GM23338 (cell line): Measurements from ENCODE around the gene VAX1. TPM values are rescaled to one million over a fixed set of nuclear protein-coding genes. Genes with fewer than 3 reads are reported as not detected.

Source experiments
- ATAC-seq: fragments of 200-7000 bp; cut with Tn5 transposase; 3 replicates; pipeline ENCODE4 v1.9.1; 2020
- DNase-seq: peaks from one replicate; pipeline ENCODE4 v3.0.0-alpha.2; 2015; ENCODE audit warnings: low spot score
- H2AFZ ChIP-seq: fragments of 200-600 bp; sonication (generic); 2 replicates; pipeline ENCODE4 v1.8.0; 2016; ENCODE audit warnings: antibody characterized with exemption, mild to moderate bottlenecking, moderate library complexity
- H3F3A ChIP-seq: fragments of 200-600 bp; sonication (generic); replicated peaks from 2 replicates; pipeline ENCODE4 v1.8.0; 2017; ENCODE audit warnings: antibody characterized with exemption, mixed run types, low read depth
- H3K27ac ChIP-seq: fragments of 200-600 bp; sonication (generic); 2 replicates; pipeline ENCODE4 v1.6.1; 2016; ENCODE audit warnings: low read depth
- H3K27me3 ChIP-seq: fragments of 200-600 bp; sonication (generic); 2 replicates; pipeline ENCODE4 v1.8.0; 2016; ENCODE audit warnings: mild to moderate bottlenecking, mixed run types, moderate library complexity; ENCODE audit not compliant: insufficient read depth
- H3K36me3 ChIP-seq: fragments of 200-600 bp; sonication (generic); 2 replicates; pipeline ENCODE4 v1.8.0; 2016; ENCODE audit warnings: mild to moderate bottlenecking; ENCODE audit not compliant: insufficient read depth
- H3K4me1 ChIP-seq: fragments of 200-600 bp; sonication (generic); 2 replicates; pipeline ENCODE4 v1.8.0; 2016; ENCODE audit warnings: mild to moderate bottlenecking, moderate library complexity; ENCODE audit not compliant: insufficient read depth
- H3K4me2 ChIP-seq: fragments of 200-600 bp; sonication (generic); 2 replicates; pipeline ENCODE4 v1.7.1; 2017; ENCODE audit warnings: mixed run types
- H3K4me3 ChIP-seq: fragments of 200-600 bp; sonication (generic); 2 replicates; pipeline ENCODE4 v1.6.1; 2016; ENCODE audit warnings: mixed run types
- H3K79me2 ChIP-seq: fragments of 200-600 bp; sonication (generic); replicated peaks from 2 replicates; pipeline ENCODE4 v1.8.0; 2017; ENCODE audit warnings: mild to moderate bottlenecking; ENCODE audit not compliant: insufficient read depth
- H3K9me2 ChIP-seq: fragments of 200-600 bp; sonication (generic); 2 replicates; pipeline ENCODE4 v1.8.0; 2017; ENCODE audit not compliant: insufficient read depth
- H4K20me1 ChIP-seq: fragments of 200-600 bp; sonication (generic); replicated peaks from 2 replicates; pipeline ENCODE4 v1.8.0; 2017; ENCODE audit warnings: mild to moderate bottlenecking; ENCODE audit not compliant: insufficient read depth
- H3K27ac Mint-ChIP-seq: 2 replicates; pipeline ENCODE4 v1.8.0; 2020; ENCODE audit warnings: inconsistent platforms, mild to moderate bottlenecking, moderate library complexity, mixed read lengths
- H3K27me3 Mint-ChIP-seq: 3 replicates; pipeline ENCODE4 v1.8.0; 2022; ENCODE audit warnings: low read depth, mild to moderate bottlenecking, moderate library complexity, mixed read lengths, inconsistent platforms; ENCODE audit not compliant: insufficient read depth, poor library complexity
- H3K36me3 Mint-ChIP-seq: 3 replicates; pipeline ENCODE4 v1.8.0; 2021; ENCODE audit warnings: low read depth, mild to moderate bottlenecking, inconsistent platforms, moderate library complexity, mixed read lengths
- H3K4me1 Mint-ChIP-seq: 3 replicates; pipeline ENCODE4 v1.8.0; 2020; ENCODE audit warnings: mild to moderate bottlenecking, inconsistent platforms, mixed read lengths
- H3K4me3 Mint-ChIP-seq: 3 replicates; pipeline ENCODE4 v1.8.0; 2021; ENCODE audit warnings: moderate library complexity, mild to moderate bottlenecking, inconsistent platforms, mixed read lengths
- H3K9me3 Mint-ChIP-seq: 3 replicates; pipeline ENCODE4 v1.8.0; 2020; ENCODE audit warnings: moderate library complexity, mild to moderate bottlenecking, inconsistent platforms, mixed read lengths
- CREB1 ChIP-seq: fragments of 250-450 bp; sonication (Bioruptor Pico); IDR thresholded peaks from 2 replicates; pipeline ENCODE4 v1.5.0; 2020; ENCODE audit warnings: low read depth, mild to moderate bottlenecking, moderate library complexity
- EZH2 ChIP-seq: fragments of 200-600 bp; sonication (generic); IDR thresholded peaks from one replicate; pipeline ENCODE4 v1.8.0; 2017; ENCODE audit warnings: antibody characterized with exemption, mild to moderate bottlenecking, low read depth; ENCODE audit not compliant: unreplicated experiment
- EZH2phosphoT487 ChIP-seq: fragments of 200-600 bp; sonication (generic); IDR thresholded peaks from one replicate; pipeline ENCODE4 v1.8.1; 2018; ENCODE audit warnings: antibody characterized with exemption; ENCODE audit not compliant: unreplicated experiment
- JUNB ChIP-seq: IDR thresholded peaks from one replicate; pipeline ENCODE4 v1.6.1; 2016; ENCODE audit warnings: antibody characterized with exemption; ENCODE audit not compliant: unreplicated experiment
- NANOG ChIP-seq: IDR thresholded peaks from 2 replicates; pipeline ENCODE4 v1.6.1; 2016; ENCODE audit warnings: antibody characterized with exemption, borderline replicate concordance
- POLR2AphosphoS5 ChIP-seq: IDR thresholded peaks from 2 replicates; pipeline ENCODE4 v1.6.1; 2016; ENCODE audit warnings: antibody characterized with exemption, low read depth
- STAT1 ChIP-seq: IDR thresholded peaks from one replicate; pipeline ENCODE4 v1.6.1; 2016; ENCODE audit warnings: antibody characterized with exemption; ENCODE audit not compliant: unreplicated experiment
- ZNF114 ChIP-seq: fragments of 250-450 bp; sonication (Bioruptor Pico); IDR thresholded peaks from 2 replicates; pipeline ENCODE4 v1.5.0; 2020; ENCODE audit warnings: mild to moderate bottlenecking, moderate library complexity
- ZNF331 ChIP-seq: fragments of 250-450 bp; sonication (Bioruptor Pico); IDR thresholded peaks from 2 replicates; pipeline ENCODE4 v1.5.0; 2020; ENCODE audit warnings: low read depth, mild to moderate bottlenecking, moderate library complexity
- polyA plus RNA-seq: library from polyadenylated mRNA; unstranded; fragments of >200 nt; fragmentation: Nextera tagmentation; extraction: Ambion mirVana; gene quantifications from 2 replicates; pipeline ENCODE4 v1.2.1, GENCODE V29; 2016
- total RNA-seq: library from RNA; depleted of rRNA; stranded (reverse); fragments of >200 nt; shearing (Covaris generic); gene quantifications from 2 replicates; pipeline ENCODE4 v1.2.3, GENCODE V29; 2014
- TF ChIP-seq, protein P1 (sequence below), 2 experiments: fragments of 200-600 bp in 1 of 2; sonication (generic) in 1 of 2; conservative IDR thresholded peaks; 2 replicates each; pipeline versions ENCODE4 v1.5.1 to v1.6.1; 2016 to 2017; ENCODE audit warnings: antibody characterized with exemption in 2 of 2, low read depth in 2 of 2, mild to moderate bottlenecking in 2 of 2, moderate library complexity in 1 of 2
- TF ChIP-seq, protein P2 (sequence below): fragments of 250-450 bp; sonication (Bioruptor Pico); IDR thresholded peaks from 2 replicates; pipeline ENCODE4 v1.5.0; 2020; ENCODE audit warnings: mild to moderate bottlenecking, moderate library complexity
- TF ChIP-seq, protein P3 (sequence below): IDR thresholded peaks from 2 replicates; pipeline ENCODE4 v1.6.1; 2016; ENCODE audit warnings: antibody characterized with exemption
- TF ChIP-seq, protein P4 (sequence below): IDR thresholded peaks from one replicate; pipeline ENCODE4 v1.6.1; 2018; ENCODE audit warnings: antibody characterized with exemption; ENCODE audit not compliant: unreplicated experiment

The VAX1 gene
- total and polyA plus RNA-seq, 2 experiments from 2014 or later = not detected

DNA sequence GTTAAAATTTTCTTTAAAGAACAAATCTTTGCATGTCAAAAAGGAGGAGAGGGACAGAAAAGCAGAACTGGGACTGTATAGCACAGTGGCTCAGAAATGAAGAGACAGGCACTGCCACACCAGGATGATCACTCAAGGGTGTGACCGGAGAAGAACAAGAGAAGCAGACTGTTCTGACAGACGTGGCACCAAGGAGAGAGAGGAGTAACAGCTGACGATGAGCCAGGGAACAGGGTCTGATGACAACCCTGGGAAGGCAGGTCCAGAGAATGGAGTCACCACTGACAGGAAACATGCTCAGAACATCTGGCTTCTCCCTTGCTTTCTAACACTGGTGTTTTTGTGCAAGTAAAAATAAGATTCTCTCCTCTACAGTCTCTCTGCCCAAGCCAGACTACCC is 14.6 kb upstream of the VAX1 start:
- no peak for TF ChIP-seq CREB1
- TF ChIP-seq, protein P1, sequence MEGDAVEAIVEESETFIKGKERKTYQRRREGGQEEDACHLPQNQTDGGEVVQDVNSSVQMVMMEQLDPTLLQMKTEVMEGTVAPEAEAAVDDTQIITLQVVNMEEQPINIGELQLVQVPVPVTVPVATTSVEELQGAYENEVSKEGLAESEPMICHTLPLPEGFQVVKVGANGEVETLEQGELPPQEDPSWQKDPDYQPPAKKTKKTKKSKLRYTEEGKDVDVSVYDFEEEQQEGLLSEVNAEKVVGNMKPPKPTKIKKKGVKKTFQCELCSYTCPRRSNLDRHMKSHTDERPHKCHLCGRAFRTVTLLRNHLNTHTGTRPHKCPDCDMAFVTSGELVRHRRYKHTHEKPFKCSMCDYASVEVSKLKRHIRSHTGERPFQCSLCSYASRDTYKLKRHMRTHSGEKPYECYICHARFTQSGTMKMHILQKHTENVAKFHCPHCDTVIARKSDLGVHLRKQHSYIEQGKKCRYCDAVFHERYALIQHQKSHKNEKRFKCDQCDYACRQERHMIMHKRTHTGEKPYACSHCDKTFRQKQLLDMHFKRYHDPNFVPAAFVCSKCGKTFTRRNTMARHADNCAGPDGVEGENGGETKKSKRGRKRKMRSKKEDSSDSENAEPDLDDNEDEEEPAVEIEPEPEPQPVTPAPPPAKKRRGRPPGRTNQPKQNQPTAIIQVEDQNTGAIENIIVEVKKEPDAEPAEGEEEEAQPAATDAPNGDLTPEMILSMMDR (conservative IDR thresholded peaks at IDR 0.05; ENCODE audit: low read depth in 2 of 2) = no peak
- no peak for TF ChIP-seq ZNF331 (CRISPR knock-in tag)
- no peak for TF ChIP-seq POLR2AphosphoS5
- no peak for TF ChIP-seq NANOG
- TF ChIP-seq, protein P2, sequence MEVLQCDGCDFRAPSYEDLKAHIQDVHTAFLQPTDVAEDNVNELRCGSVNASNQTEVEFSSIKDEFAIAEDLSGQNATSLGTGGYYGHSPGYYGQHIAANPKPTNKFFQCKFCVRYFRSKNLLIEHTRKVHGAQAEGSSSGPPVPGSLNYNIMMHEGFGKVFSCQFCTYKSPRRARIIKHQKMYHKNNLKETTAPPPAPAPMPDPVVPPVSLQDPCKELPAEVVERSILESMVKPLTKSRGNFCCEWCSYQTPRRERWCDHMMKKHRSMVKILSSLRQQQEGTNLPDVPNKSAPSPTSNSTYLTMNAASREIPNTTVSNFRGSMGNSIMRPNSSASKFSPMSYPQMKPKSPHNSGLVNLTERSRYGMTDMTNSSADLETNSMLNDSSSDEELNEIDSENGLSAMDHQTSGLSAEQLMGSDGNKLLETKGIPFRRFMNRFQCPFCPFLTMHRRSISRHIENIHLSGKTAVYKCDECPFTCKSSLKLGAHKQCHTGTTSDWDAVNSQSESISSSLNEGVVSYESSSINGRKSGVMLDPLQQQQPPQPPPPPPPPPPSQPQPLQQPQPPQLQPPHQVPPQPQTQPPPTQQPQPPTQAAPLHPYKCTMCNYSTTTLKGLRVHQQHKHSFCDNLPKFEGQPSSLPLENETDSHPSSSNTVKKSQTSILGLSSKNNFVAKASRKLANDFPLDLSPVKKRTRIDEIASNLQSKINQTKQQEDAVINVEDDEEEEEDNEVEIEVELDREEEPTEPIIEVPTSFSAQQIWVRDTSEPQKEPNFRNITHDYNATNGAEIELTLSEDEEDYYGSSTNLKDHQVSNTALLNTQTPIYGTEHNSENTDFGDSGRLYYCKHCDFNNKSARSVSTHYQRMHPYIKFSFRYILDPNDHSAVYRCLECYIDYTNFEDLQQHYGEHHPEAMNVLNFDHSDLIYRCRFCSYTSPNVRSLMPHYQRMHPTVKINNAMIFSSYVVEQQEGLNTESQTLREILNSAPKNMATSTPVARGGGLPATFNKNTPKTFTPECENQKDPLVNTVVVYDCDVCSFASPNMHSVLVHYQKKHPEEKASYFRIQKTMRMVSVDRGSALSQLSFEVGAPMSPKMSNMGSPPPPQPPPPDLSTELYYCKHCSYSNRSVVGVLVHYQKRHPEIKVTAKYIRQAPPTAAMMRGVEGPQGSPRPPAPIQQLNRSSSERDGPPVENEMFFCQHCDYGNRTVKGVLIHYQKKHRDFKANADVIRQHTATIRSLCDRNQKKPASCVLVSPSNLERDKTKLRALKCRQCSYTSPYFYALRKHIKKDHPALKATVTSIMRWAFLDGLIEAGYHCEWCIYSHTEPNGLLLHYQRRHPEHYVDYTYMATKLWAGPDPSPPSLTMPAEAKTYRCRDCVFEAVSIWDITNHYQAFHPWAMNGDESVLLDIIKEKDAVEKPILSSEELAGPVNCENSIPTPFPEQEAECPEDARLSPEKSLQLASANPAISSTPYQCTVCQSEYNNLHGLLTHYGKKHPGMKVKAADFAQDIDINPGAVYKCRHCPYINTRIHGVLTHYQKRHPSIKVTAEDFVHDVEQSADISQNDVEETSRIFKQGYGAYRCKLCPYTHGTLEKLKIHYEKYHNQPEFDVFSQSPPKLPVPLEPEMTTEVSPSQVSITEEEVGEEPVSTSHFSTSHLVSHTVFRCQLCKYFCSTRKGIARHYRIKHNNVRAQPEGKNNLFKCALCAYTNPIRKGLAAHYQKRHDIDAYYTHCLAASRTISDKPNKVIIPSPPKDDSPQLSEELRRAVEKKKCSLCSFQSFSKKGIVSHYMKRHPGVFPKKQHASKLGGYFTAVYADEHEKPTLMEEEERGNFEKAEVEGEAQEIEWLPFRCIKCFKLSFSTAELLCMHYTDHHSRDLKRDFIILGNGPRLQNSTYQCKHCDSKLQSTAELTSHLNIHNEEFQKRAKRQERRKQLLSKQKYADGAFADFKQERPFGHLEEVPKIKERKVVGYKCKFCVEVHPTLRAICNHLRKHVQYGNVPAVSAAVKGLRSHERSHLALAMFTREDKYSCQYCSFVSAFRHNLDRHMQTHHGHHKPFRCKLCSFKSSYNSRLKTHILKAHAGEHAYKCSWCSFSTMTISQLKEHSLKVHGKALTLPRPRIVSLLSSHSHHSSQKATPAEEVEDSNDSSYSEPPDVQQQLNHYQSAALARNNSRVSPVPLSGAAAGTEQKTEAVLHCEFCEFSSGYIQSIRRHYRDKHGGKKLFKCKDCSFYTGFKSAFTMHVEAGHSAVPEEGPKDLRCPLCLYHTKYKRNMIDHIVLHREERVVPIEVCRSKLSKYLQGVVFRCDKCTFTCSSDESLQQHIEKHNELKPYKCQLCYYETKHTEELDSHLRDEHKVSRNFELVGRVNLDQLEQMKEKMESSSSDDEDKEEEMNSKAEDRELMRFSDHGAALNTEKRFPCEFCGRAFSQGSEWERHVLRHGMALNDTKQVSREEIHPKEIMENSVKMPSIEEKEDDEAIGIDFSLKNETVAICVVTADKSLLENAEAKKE = no peak
- TF ChIP-seq, protein P3, sequence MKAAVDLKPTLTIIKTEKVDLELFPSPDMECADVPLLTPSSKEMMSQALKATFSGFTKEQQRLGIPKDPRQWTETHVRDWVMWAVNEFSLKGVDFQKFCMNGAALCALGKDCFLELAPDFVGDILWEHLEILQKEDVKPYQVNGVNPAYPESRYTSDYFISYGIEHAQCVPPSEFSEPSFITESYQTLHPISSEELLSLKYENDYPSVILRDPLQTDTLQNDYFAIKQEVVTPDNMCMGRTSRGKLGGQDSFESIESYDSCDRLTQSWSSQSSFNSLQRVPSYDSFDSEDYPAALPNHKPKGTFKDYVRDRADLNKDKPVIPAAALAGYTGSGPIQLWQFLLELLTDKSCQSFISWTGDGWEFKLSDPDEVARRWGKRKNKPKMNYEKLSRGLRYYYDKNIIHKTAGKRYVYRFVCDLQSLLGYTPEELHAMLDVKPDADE = no peak
- TF ChIP-seq, protein P4, sequence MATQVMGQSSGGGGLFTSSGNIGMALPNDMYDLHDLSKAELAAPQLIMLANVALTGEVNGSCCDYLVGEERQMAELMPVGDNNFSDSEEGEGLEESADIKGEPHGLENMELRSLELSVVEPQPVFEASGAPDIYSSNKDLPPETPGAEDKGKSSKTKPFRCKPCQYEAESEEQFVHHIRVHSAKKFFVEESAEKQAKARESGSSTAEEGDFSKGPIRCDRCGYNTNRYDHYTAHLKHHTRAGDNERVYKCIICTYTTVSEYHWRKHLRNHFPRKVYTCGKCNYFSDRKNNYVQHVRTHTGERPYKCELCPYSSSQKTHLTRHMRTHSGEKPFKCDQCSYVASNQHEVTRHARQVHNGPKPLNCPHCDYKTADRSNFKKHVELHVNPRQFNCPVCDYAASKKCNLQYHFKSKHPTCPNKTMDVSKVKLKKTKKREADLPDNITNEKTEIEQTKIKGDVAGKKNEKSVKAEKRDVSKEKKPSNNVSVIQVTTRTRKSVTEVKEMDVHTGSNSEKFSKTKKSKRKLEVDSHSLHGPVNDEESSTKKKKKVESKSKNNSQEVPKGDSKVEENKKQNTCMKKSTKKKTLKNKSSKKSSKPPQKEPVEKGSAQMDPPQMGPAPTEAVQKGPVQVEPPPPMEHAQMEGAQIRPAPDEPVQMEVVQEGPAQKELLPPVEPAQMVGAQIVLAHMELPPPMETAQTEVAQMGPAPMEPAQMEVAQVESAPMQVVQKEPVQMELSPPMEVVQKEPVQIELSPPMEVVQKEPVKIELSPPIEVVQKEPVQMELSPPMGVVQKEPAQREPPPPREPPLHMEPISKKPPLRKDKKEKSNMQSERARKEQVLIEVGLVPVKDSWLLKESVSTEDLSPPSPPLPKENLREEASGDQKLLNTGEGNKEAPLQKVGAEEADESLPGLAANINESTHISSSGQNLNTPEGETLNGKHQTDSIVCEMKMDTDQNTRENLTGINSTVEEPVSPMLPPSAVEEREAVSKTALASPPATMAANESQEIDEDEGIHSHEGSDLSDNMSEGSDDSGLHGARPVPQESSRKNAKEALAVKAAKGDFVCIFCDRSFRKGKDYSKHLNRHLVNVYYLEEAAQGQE = no peak
- no peak for TF ChIP-seq EZH2
- TF ChIP-seq STAT1 = no peak
- no peak for TF ChIP-seq ZNF114 (CRISPR knock-in tag)
- no peak for TF ChIP-seq JUNB
- TF ChIP-seq EZH2phosphoT487 = no peak
- H3K36me3 Mint-ChIP-seq = no peaks in the 10 kb centered on the region
- H3K4me3 ChIP-seq = no peak overlapping the region
- H3K9me2 ChIP-seq = no peaks in the 10 kb centered on the region
- H3K27ac ChIP-seq = no peak overlapping the region
- no peak overlapping the region for H2AFZ ChIP-seq
- H3K4me2 ChIP-seq = no peak overlapping the region
- DNase-seq (no peak), ATAC-seq (no peak)
- H3K79me2 ChIP-seq = no peaks in the 10 kb centered on the region
- H3K27me3 ChIP-seq = peaks cover 97% of the 10 kb centered on the region
- no peaks in the 10 kb centered on the region for H3K4me1 ChIP-seq
- no peaks in the 10 kb centered on the region for H3K36me3 ChIP-seq
- no peaks in the 10 kb centered on the region; the same call in 1 of the 2 replicates for H4K20me1 ChIP-seq
- peaks cover 93% of the 10 kb centered on the region for H3K27me3 Mint-ChIP-seq
- H3K9me3 Mint-ChIP-seq = no peaks in the 10 kb centered on the region; the same call in 1 of the 3 replicates
- H3K27ac Mint-ChIP-seq = no peak overlapping the region
- H3K4me1 Mint-ChIP-seq = peaks cover 2% of the 10 kb centered on the region; the same call in 1 of the 3 replicates
- no peak overlapping the region for H3K4me3 Mint-ChIP-seq
- no peaks in the 10 kb centered on the region for H3F3A ChIP-seq
